Measurements from ENCODE around the gene DTNBP1. TPM values are rescaled to one million over a fixed set of nuclear protein-coding genes. Genes with fewer than 3 reads are reported as not detected.

The DTNBP1 gene
- total RNA-seq (ENCODE audit: insufficient read depth, low replicate concordance): 3.6 TPM

GRCh38 chr6:15662326-15663129 is at the start of gene DTNBP1:
TSS of gene DTNBP1 (minus strand) at chr6:15663028. CDS start at chr6:15662869, 159 bp downstream.
- DNase-seq (ENCODE audit: low spot score): peak; percentile 83

DNA sequence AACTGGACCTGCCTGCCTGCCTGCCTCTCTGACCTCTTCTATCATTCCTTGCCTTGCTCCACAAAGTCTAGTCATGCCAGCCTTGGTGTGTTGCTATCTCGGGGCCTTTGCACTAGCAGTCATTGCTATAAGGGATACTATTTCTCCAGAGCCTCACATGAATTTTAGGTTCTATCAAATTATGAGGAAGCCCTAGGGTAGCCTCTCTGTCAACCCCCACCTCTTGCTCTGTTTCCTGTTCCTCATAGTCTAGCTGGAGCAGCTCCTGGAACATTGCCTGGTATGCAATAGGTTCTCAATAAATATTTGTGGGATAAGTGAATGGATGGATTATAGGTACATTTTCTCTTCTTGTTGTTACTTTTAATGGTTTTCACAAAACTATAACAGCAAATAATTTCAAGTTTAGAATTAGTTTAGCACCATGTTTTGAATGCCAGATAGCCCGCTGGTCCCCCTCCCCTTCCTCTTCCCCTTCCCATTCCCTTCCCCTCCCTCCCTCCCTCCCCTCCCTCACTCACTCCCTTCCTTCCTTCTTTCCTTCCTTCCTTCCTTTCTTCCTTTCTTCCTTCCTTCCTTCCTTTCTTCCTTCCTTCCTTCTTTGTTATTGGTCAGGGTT is 46.9 kb upstream of the DTNBP1 start:
- no peak for DNase-seq (ENCODE audit: low spot score)

DNA sequence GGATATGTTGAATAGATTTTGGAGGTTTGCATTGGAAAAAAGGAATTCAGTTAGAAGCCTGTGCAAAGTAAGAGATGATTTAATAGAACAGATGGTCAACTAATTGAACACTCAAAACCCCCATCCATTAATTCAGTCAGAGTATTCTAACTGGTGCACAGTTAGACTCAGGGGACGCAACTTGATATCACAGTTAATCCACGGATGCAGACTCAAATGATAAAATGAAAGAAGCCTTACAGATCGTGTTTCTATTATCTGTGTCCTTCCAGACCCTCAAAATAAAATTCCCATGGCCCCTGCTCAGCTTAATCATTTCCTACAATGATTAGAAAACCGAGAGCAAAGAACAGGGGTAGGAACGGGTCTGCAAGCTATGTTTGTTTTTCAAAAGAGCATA is 45.4 kb upstream of the DTNBP1 start:
- DNase-seq (ENCODE audit: low spot score): no peak

DNA sequence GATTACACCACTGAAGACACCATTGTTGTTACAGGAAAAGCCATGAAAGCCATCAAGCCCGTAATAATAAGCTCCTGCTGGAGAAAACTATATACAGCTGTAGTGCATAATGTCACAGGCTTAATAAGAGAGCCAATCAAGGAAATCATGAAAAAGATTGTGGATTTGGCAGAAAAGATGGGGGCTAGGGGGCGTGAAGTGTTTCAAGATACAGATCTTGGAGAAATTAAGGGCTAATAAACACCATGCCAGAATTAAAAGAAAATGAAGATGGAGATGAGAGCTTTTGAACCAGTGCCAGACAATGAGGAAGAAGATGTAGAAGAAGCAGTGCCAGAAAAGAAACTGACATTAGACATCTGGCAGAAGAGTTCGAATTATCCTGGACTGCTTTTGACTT is 43.2 kb upstream of the DTNBP1 start:
- no peak for DNase-seq (ENCODE audit: low spot score)

- DNase-seq (ENCODE audit: low spot score): no peak
Observed at GRCh38 chr6:15698471-15698870, 35.6 kb upstream of the DTNBP1 start.

DNA sequence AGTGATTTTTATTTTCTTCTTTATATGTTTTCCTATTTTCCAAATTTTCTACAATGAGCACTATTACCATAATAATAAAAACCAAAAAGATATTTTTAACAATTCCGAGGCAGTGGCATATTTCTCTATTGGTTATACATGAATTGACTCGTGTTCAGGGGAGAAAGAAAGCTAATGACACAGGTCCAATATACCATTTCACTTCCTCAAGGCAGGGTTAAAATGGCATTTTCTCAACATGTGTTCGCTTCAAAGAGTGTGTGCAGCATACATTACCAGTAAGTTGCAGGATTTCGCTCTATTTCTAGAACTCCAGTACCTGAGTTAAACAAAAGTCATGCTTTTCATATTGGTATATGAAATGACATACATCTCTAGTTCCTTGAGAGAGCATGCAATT is 35.1 kb upstream of the DTNBP1 start:
- DNase-seq (ENCODE audit: low spot score): no peak

GRCh38 chr6:15691250-15691869 is 28.5 kb upstream of the DTNBP1 start:
- peak; percentile 91 for DNase-seq (ENCODE audit: low spot score)

GRCh38 chr6:15690510-15690909 is 27.7 kb upstream of the DTNBP1 start:
- no peak for DNase-seq (ENCODE audit: low spot score)

GRCh38 chr6:15689586-15690482 is 27.0 kb upstream of the DTNBP1 start:
- no peak for DNase-seq (ENCODE audit: low spot score)

GRCh38 chr6:15685619-15686018 is 22.8 kb upstream of the DTNBP1 start:
- DNase-seq (ENCODE audit: low spot score): no peak

DNA sequence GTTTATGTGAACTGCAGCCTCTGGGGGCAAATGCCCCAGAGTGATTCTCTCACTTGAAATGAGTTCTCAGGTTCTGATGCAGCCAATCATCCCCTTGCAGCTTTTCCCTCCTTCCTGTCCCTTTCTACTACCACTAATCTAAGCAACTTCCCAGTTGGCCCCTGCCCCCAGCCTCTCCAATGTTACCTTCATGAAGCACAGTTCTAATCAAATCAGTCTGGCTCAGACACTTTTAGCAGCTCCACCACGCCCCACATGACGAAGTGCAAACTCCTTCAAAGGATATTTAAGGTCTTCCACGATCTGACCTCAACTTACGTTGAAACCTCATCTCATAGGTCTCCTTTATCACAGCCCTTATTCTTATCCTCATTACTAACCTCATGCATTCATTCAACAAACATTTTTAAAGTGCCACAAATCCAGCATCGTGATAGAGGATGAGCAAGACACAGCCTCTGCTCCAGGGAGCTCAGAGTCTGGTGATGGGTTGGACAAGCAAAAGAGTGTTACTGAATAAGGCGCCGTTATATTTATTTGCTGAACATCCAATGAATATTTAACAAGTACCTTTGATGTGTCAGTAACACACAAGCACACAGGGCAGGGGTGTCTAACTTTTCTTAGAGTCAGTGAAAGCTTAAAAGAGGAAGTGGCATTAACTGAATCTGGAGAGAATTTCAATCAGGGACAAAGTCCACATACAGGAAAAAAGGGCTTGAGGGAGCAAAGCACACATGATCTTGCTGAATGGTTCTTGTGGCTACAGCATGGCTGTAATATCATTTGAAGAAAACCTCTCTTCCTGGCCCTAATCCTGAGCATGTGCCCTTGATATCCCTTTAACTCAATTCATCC is 20.4 kb upstream of the DTNBP1 start:
- peak; percentile 33 for DNase-seq (ENCODE audit: low spot score)

GRCh38 chr6:15681946-15682345 is 19.1 kb upstream of the DTNBP1 start:
- no peak for DNase-seq (ENCODE audit: low spot score)

DNA sequence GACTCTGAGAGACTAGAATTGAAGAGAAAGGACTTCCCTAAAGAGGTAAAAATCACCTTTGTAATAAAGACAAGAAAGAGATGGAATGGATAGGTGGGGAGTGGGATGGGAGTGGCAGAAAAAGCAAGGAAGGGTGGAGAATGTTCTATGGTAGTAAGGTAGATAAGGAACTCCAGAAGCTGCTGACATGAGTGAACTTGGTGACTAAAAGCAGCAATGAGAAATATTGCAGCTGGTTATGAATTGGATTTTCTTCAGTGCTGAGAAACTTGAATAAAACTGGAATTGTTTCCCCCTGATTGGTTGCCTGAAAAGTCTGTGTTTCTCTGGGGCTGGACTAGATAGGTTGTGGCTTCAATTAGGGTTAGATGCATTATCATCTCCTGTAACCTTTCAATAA is 15.7 kb upstream of the DTNBP1 start:
- DNase-seq (ENCODE audit: low spot score): no peak

DNA sequence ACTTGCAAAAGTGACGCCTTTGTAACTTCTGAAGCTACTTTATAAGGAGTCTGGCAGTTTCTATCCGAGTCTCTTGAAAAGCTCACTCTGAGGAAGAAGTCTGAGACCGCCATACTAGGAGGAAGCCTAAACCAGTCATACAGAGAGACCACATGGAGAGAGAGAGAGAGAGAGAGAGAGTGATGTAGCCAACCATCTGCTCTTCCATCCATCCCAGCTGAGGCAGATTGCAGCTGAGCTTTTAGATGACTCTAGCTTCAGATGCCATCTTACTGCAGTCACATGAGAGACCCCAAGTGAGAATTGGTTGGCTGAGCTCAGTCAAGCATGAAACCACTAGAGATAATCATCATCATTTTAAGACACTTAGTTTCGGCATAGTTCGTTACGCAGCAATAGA is 15.0 kb upstream of the DTNBP1 start:
- no peak for DNase-seq (ENCODE audit: low spot score)

DNA sequence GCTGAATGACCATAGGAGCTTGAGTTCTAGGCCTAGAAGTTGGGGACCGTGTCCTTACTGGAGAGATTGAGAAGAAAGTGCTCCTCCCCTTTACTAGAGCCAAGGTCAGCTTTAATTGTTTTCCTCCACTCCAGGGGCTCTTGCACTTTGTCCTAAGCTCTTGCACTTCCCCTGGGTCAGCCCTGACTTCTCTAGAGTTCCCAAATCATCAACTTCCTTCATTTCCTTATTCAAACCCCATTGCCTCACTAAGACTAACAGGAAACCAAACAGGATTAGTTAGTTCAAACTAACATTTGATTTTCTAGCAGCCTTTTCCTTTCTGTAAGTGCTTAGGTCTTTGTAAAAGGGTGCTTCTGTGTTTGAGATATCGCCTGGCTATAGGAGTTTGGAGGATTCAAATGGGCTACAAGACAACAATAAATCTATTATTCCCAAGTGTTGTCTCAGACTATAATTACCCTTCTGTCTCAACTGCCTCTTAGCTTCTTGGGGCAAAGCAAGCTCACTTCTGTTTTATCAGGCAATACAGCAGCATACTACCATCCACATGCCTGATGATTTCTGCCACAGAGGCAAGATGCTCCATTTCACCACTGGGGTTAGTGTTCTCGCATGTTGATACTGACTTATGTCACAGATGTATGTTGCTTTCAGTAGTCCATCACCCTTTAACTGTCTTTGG is 12.8 kb upstream of the DTNBP1 start:
- peak; percentile 21 for DNase-seq (ENCODE audit: low spot score)

DNA sequence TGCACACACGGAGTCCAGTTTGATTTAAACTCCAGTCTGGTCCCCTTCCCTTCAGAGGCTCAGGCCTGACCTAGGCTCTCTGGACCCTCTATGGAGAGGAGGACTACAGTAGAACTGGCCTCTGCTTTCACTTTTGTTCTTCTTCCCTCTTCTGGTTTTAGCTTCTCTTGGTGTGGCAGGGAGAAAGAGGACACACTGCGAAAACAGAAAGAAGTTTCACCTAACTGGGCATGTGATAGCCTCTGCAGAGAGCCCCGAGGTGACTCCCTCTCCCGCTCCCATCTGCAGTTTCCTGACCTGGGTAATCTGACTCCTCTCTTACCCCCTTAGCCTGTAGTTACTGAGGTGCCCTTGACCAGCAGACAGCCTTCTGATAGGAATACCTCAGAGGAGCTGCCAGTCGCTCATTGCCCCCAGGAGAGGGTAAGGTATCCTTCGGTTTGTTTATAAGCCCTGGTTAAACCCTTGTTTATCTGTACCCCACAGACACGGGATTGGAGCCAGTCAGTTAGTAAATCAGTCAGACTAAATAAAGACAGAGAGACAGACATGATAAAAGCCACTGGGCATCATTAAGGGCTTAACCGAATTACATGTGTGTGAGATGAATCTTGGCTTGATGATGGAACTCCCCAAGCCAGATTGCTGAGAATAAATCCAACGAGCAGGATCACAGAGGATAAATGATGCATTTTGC is 12.0 kb upstream of the DTNBP1 start:
- peak; percentile 31 for DNase-seq (ENCODE audit: low spot score)

DNA sequence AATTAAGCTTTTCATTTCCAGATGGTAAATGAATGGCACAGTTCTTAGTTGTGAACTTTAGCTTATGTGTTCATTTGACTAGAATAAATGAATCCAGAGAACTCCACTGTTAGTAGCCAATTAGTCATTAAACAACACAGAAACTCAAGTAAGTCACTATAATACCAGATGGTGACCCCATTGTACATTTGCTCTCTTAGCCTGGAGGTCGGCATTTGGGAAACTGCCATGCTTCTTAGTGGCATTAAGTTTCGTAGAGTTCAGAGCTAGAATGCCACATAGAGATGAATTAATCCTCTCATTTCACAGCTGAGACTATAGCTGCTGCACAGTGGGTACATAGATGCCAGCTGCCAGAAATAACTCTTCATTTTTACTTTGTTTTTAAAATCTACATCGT is 10.8 kb upstream of the DTNBP1 start:
- no peak for DNase-seq (ENCODE audit: low spot score)

GRCh38 chr6:15672818-15673217 is 10.0 kb upstream of the DTNBP1 start:
- no peak for DNase-seq (ENCODE audit: low spot score)

GRCh38 chr6:15672291-15672690 is 9.5 kb upstream of the DTNBP1 start:
- no peak for DNase-seq (ENCODE audit: low spot score)

DNA sequence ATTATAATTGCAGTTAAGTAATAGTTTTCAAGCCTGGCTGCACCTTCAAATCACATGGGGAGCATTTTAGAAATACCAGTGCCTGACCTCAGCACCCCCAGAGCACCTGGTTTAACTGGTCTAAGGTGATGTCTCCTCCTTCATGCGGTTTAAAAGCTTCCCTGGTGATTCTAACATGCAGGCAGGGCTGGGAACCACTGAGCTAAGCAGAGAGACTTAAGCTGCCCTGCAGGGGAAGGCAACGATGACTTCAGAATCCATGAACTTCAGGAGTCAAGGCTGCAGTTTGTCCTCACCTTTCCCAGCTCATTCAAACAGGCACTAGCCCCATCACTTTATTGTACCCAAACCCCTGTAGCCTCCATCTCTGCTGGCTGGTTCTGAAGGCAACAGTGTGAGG is 6.1 kb upstream of the DTNBP1 start:
- DNase-seq (ENCODE audit: low spot score): no peak
